GM21423 (cell line): ENCODE results near the gene ZNF19.
"Not testable (repeated sequence)": the region's sequence is repeated elsewhere in the genome, so short reads cannot be mapped to it uniquely, and the experiment has no call there.

Experiments used
- ATAC-seq: cut with Tn5 transposase; IDR thresholded peaks from one replicate; pipeline ENCODE4 v1.9.1; 2021; ENCODE audit warnings: mild to moderate bottlenecking, moderate library complexity; ENCODE audit not compliant: unreplicated experiment

ZNF19 gene

GRCh38 chr16:71489122-71489521 is at the start of gene ZNF19:
TSS of gene ZNF19 (minus strand) at chr16:71489324. CDS start at chr16:71482114, 7,210 bp downstream.
- no peak for ATAC-seq

- ATAC-seq: no peak
These were observed 48.5 kb upstream of the ZNF19 start for GRCh38 chr16:71537643-71538042.

GRCh38 chr16:71536752-71537499 is 47.8 kb upstream of the ZNF19 start:
- no peak for ATAC-seq

- ATAC-seq: no peak
These were observed 43.2 kb upstream of the ZNF19 start for GRCh38 chr16:71532366-71532765.

GRCh38 chr16:71528863-71529262 is 39.7 kb upstream of the ZNF19 start:
- ATAC-seq: no peak

- no peak for ATAC-seq
These were observed 39.1 kb upstream of the ZNF19 start for GRCh38 chr16:71528257-71528656.

GRCh38 chr16:71526111-71526631 is 37.0 kb upstream of the ZNF19 start, which contains the start of gene CHST4:
TSS of gene CHST4 (plus strand) at chr16:71526426. CDS start at chr16:71536678, 10,252 bp downstream.
- no peak for ATAC-seq

GRCh38 chr16:71524566-71525553 is 35.7 kb upstream of the ZNF19 start:
- ATAC-seq: no peak

GRCh38 chr16:71520550-71520949 is 31.4 kb upstream of the ZNF19 start:
- ATAC-seq: no peak

GRCh38 chr16:71515026-71515425 is 25.9 kb upstream of the ZNF19 start:
- no peak for ATAC-seq

GRCh38 chr16:71514476-71514875 is 25.4 kb upstream of the ZNF19 start:
- ATAC-seq: no peak

- no peak for ATAC-seq
These were observed 24.2 kb upstream of the ZNF19 start for GRCh38 chr16:71513302-71513701.

GRCh38 chr16:71507061-71507460 is 17.9 kb upstream of the ZNF19 start:
- ATAC-seq: no peak

- ATAC-seq: no peak
These were observed 15.8 kb upstream of the ZNF19 start for GRCh38 chr16:71504901-71505300.

- ATAC-seq: not testable (repeated sequence)
These were observed 14.9 kb upstream of the ZNF19 start for GRCh38 chr16:71504051-71504450.

GRCh38 chr16:71501547-71501946 is 12.4 kb upstream of the ZNF19 start:
- ATAC-seq: no peak

GRCh38 chr16:71500964-71501363 is 11.8 kb upstream of the ZNF19 start:
- no peak for ATAC-seq

GRCh38 chr16:71499775-71500364 is 10.7 kb upstream of the ZNF19 start:
- ATAC-seq: no peak

- ATAC-seq: no peak
These were observed 8.9 kb upstream of the ZNF19 start for GRCh38 chr16:71498031-71498430.

- ATAC-seq: no peak
These were observed 4.1 kb upstream of the ZNF19 start for GRCh38 chr16:71493213-71493612.

GRCh38 chr16:71492786-71493185 is 3.7 kb upstream of the ZNF19 start:
- no peak for ATAC-seq
